BLaER1 (cell line): ENCODE data around the gene PDE8A.
"Not testable (repeated sequence)": the region's sequence is repeated elsewhere in the genome, so short reads cannot be mapped to it uniquely, and the experiment has no call there.

ENCODE experiments used
- H3K27ac ChIP-seq: shearing (Covaris generic); formaldehyde crosslinking; 2 replicates; pipeline ENCODE4 v1.8.1; 2022
- H3K27me3 ChIP-seq: shearing (Covaris generic); formaldehyde crosslinking; 2 replicates; pipeline ENCODE4 v1.8.1; 2022
- H3K36me3 ChIP-seq: shearing (Covaris generic); formaldehyde crosslinking; 2 replicates; pipeline ENCODE4 v1.8.1; 2022
- H3K4me1 ChIP-seq: shearing (Covaris generic); formaldehyde crosslinking; 2 replicates; pipeline ENCODE4 v1.8.1; 2022
- H3K4me2 ChIP-seq: shearing (Covaris generic); formaldehyde crosslinking; 2 replicates; pipeline ENCODE4 v1.8.1; 2022
- H3K4me3 ChIP-seq: shearing (Covaris generic); formaldehyde crosslinking; 2 replicates; pipeline ENCODE4 v1.8.1; 2022
- H3K9ac ChIP-seq: shearing (Covaris generic); formaldehyde crosslinking; 2 replicates; pipeline ENCODE4 v1.8.1; 2022
- H3K9me3 ChIP-seq: shearing (Covaris generic); formaldehyde crosslinking; 2 replicates; pipeline ENCODE4 v1.8.1; 2022
- H4K20me1 ChIP-seq: shearing (Covaris generic); formaldehyde crosslinking; 2 replicates; pipeline ENCODE4 v1.8.1; 2022
- Cebpa-rat ChIP-seq: shearing (Covaris generic); IDR thresholded peaks from 2 replicates; pipeline ENCODE4 v1.8.1; 2022

PDE8A gene

DNA sequence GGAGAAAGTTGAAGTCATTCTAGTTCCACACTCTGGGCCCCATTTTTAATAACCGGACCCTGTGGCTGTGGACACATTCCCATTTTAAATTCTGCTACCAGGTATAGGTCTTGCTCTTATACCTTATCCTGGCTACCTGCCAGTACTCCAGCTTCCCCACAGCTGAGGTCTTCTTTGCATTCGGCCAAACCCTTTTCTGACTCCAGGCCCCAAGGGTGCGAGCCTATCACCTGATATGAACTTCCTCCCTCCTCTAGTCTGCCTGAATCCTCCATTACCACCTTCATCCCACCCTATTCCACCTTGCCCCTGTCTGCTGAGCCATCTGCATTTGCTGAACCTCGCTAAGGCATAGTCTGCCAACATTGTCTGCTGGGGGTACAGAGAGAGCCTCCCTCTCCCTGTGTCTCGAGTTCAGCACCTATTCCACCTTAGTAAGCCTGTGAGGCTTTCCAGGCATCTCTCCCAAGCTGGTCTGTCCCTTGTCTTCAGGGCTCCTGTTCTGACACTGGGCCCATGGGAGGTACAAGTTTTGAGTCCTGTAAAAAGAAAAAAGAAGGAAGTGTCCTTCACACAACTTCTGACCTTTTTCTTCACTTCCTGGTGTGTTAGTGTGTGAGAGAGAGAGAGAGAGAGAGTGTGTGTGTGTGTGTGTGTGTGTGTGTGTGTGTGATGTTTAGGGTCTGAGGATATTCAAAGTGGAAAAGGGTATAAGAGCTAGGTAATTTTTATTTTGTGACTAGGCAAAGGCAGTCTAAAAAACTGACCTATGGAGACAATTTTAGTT is 27.0 kb downstream of the PDE8A start:
- Histone ChIP-seq H3K36me3 (no peaks in the 10 kb centered on the region), H3K4me3 (no peak overlapping the region), H4K20me1 (peaks cover 5% of the 10 kb centered on the region; the same call in 1 of the 2 replicates), H3K4me2 (peak overlapping the region; percentile 33), H3K9ac (no peak overlapping the region), H3K27me3 (no peaks in the 10 kb centered on the region), H3K27ac (no peak overlapping the region), H3K4me1 (peaks cover 55% of the 10 kb centered on the region), H3K9me3 (peaks cover under 1% of the 10 kb centered on the region; the same call in 1 of the 2 replicates)
- no peak for TF ChIP-seq Cebpa-rat

DNA sequence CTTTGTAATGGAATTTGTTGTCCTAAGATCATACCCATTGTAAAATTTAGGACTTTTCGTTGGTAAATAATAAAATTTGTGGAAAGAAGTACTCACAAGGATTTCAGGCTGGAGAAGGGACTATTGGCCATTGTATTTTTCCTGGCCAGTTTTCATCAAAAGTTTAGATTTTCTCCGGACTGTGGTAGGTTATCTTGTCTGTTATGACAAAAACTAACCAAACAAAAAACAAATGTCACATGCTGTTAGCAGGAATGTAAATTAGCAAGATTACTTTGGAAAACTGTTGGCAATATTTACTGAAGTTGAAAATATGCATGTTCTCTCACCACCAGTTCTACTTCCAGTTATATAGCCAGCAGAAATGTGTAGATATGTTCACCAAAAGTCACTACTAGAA is 27.8 kb downstream of the PDE8A start:
- Histone ChIP-seq H3K9ac (no peak overlapping the region), H3K9me3 (peaks cover 5% of the 10 kb centered on the region; the same call in 1 of the 2 replicates), H3K4me2 (peak overlapping the region; percentile 52), H3K27ac (no peak overlapping the region), H3K27me3 (no peaks in the 10 kb centered on the region), H4K20me1 (peaks cover under 1% of the 10 kb centered on the region; the same call in 1 of the 2 replicates), H3K4me3 (no peak overlapping the region), H3K4me1 (peaks cover 53% of the 10 kb centered on the region), H3K36me3 (no peaks in the 10 kb centered on the region)
- no peak for TF ChIP-seq Cebpa-rat

DNA sequence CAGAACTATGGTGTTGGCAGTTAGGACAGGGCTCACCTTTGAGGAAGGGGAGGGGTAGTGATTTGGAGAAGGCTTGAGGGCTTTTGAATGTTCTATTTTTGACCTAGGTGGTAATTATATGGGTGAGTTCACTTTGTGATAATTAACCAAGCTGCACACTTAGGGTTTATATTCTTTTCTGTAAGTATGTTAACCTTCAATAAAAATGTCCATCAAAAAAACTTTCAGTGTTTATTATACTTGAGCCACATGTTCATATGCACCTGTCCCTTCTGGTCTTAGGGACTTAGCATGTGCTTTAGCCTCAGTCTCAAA is 28.4 kb downstream of the PDE8A start:
- no peak overlapping the region for H3K9ac ChIP-seq
- TF ChIP-seq Cebpa-rat, result no peak
- H3K27ac ChIP-seq, result no peak overlapping the region
- no peaks in the 10 kb centered on the region; the same call in 1 of the 2 replicates for H4K20me1 ChIP-seq
- no peaks in the 10 kb centered on the region for H3K27me3 ChIP-seq
- H3K4me2 ChIP-seq, result peak overlapping the region; percentile 52
- no peaks in the 10 kb centered on the region for H3K36me3 ChIP-seq
- H3K9me3 ChIP-seq, result peaks cover 5% of the 10 kb centered on the region; the same call in 1 of the 2 replicates
- no peak overlapping the region for H3K4me3 ChIP-seq
- peaks cover 53% of the 10 kb centered on the region for H3K4me1 ChIP-seq

DNA sequence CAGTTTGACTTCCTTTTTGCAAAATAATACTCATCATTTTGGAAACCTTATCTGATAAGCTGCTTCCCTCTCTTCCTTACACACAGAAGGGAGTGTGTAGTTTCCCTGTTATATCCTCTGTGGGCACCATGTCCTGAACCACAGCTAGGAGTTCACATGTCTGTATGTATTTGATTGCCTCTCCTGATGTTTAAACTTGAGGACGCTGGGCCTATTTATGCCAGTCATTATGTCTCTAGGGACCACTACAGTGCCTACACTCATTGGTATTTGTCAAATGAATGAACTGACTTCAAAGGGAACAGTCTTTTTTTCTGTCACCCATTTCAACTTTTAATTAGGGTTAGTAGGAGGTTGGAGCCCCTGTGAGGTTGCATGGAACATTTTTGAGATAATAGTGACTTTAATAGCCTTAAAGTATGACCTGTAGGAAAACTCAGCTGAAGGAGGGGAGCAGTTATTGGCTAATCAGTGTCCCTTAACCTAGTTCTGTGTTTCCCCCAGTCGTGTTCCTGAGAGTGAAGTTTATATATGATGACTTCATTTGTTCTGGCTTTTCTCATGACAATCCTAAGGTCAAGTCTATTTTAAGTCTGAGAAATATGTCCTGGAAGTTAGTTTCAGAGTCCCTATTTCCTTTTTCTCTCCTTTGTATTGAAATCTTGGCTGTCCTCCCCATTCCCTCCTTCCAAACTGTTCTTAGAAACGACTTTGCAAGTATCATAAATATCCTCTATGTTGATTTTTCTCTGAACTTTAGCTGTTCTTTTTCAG is 28.9 kb downstream of the PDE8A start:
- H3K4me2 ChIP-seq, result peak overlapping the region; percentile 52
- no peak for TF ChIP-seq Cebpa-rat
- H3K9ac ChIP-seq, result no peak overlapping the region
- no peaks in the 10 kb centered on the region for H3K36me3 ChIP-seq
- H3K9me3 ChIP-seq, result peaks cover 5% of the 10 kb centered on the region; the same call in 1 of the 2 replicates
- H4K20me1 ChIP-seq, result no peaks in the 10 kb centered on the region; the same call in 1 of the 2 replicates
- no peaks in the 10 kb centered on the region for H3K27me3 ChIP-seq
- no peak overlapping the region for H3K4me3 ChIP-seq
- H3K27ac ChIP-seq, result no peak overlapping the region
- peaks cover 52% of the 10 kb centered on the region for H3K4me1 ChIP-seq

DNA sequence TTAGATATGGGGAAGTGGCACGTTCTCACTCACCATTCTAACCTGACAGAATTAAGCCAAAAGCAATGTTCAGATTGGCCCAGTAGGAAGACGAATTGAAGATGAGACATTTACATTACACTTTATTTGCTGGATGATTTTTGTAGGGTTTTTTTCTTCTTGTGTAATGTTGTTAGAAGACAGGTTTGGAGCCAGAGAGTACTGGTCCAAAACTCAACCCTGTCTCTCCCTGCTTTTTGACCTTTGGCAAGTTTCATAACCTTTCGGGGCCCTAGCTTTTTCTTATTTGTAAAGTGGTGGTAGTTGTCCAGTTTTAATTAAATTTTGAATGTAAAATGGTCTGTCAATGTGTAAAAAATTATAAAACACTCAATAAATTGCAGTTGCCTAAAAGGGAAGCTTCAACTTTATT is 29.5 kb downstream of the PDE8A start:
- Histone ChIP-seq H3K27me3 (no peaks in the 10 kb centered on the region), H3K9ac (no peak overlapping the region), H3K4me3 (no peak overlapping the region), H3K27ac (no peak overlapping the region), H3K4me2 (peak overlapping the region; percentile 52), H3K9me3 (peaks cover 5% of the 10 kb centered on the region; the same call in 1 of the 2 replicates), H3K36me3 (no peaks in the 10 kb centered on the region), H4K20me1 (no peaks in the 10 kb centered on the region; the same call in 1 of the 2 replicates), H3K4me1 (peaks cover 47% of the 10 kb centered on the region)
- no peak for TF ChIP-seq Cebpa-rat

DNA sequence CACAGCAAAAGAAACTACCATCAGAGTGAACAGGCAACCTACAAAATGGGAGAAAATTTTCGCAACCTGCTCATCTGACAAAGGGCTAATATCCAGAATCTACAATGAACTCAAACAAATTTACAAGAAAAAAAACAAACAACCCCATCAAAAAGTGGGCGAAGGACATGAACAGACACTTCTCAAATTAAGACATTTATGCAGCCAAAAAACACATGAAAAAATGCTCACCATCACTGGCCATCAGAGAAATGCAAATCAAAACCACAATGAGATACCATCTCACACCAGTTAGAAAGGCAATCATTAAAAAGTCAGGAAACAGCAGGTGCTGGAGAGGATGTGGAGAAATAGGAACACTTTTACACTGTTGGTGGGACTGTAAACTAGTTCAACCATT is 30.1 kb downstream of the PDE8A start:
- peaks cover 47% of the 10 kb centered on the region for H3K4me1 ChIP-seq
- not testable (repeated sequence) for H3K4me3 ChIP-seq

DNA sequence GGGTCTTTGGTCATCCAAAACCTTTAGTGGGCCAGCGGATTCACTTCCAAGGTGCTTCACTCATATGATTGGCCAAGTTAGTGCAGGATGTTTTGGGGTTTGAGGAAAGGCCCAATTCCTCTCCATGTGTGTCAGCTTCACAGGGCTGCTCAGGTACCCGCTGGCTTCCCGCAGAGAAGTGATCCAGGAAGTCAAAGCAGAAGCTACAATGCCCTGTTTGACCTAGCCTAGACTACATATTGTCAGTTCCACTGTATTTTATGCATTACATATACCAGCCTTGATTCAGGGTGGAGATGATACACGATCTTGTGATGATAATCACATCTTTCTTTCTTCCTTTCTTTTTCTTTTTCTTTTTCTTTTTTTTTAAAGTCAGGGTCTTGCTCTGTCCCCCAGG is 32.1 kb downstream of the PDE8A start:
- no peak for TF ChIP-seq Cebpa-rat
- no peak overlapping the region for H3K27ac ChIP-seq

More for the DNA sequence above, 30.1 kb downstream of the PDE8A start:
- H3K9ac ChIP-seq, H3K4me2 ChIP-seq, H3K27ac ChIP-seq, H3K27me3 ChIP-seq, H3K36me3 ChIP-seq, H4K20me1 ChIP-seq, H3K9me3 ChIP-seq: not testable (repeated sequence)

DNA sequence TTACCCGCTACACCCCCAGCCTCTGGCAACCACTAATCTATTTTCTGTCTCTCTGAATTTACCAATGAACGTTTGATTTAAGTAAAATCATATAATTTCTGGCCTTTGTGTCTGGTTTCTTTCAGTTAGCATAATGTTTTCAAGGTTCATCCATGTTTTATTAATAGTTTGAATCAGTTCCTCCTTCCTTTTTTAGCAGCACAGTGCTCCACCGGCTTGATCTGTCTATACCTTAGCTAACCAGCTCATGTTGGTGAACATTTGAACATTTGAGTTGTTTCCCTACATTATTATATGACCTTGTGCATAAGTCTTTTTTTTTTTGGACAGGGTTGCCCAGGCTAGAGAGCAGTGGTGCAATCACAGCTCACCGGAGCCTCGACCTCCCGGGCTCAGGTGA is 33.3 kb downstream of the PDE8A start:
- Histone ChIP-seq H3K9ac (no peak overlapping the region), H3K27me3 (no peaks in the 10 kb centered on the region), H3K9me3 (peaks cover 5% of the 10 kb centered on the region; the same call in 1 of the 2 replicates), H3K4me3 (no peak overlapping the region), H4K20me1 (no peaks in the 10 kb centered on the region), H3K4me1 (peaks cover 28% of the 10 kb centered on the region), H3K36me3 (no peaks in the 10 kb centered on the region), H3K4me2 (peak overlapping the region; percentile 48), H3K27ac (no peak overlapping the region)
- TF ChIP-seq Cebpa-rat, result no peak

More for the DNA sequence above, 32.1 kb downstream of the PDE8A start:
- H4K20me1 ChIP-seq, result no peaks in the 10 kb centered on the region
- no peaks in the 10 kb centered on the region for H3K36me3 ChIP-seq
- peaks cover 5% of the 10 kb centered on the region; the same call in 1 of the 2 replicates for H3K9me3 ChIP-seq
- H3K9ac ChIP-seq, result no peak overlapping the region
- H3K4me2 ChIP-seq, result no peak overlapping the region
- H3K27me3 ChIP-seq, result no peaks in the 10 kb centered on the region
- H3K4me1 ChIP-seq, result peaks cover 39% of the 10 kb centered on the region
- H3K4me3 ChIP-seq, result no peak overlapping the region

DNA sequence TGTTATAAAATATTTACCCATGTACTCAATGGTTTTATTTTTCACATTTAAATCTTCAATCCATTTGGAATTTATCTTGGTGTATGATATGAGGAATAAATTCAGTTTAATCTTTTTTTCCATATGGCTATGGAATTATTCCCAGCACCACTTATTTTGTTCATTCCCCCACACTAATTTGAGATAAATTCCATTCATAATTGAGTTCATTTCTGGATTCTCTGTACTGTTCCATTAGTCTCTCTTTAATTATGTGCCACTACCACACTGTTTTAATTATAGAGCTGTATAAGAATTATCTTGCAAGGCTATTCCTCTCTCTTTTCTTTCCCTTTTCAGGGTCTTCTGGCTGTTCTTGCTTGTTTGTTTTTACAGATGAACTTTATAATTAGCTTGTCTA is 34.6 kb downstream of the PDE8A start:
- Histone ChIP-seq H3K9ac (no peak overlapping the region), H3K27ac (no peak overlapping the region), H4K20me1 (no peaks in the 10 kb centered on the region), H3K36me3 (no peaks in the 10 kb centered on the region), H3K4me3 (no peak overlapping the region), H3K4me2 (no peak overlapping the region), H3K27me3 (no peaks in the 10 kb centered on the region), H3K4me1 (peaks cover 15% of the 10 kb centered on the region), H3K9me3 (peaks cover 5% of the 10 kb centered on the region; the same call in 1 of the 2 replicates)
- TF ChIP-seq Cebpa-rat, result no peak
